Posterior vena cava (tissue), 2 donors: ENCODE data around the gene PIEZO1. TPM values are rescaled to one million over a fixed set of nuclear protein-coding genes. Genes with fewer than 3 reads are reported as not detected.

Source experiments
- DNase-seq: peaks from one replicate; pipeline ENCODE4 v3.0.0-alpha.2; 2020; ENCODE audit warnings: low spot score
- intact Hi-C, 2 donors: fragments of 100-400 bp; cut with DNase I; formaldehyde crosslinking; loops; one replicate each; pipeline versions ENCODE4 v1.14.1 to v1.14.2; 2022 to 2023
- total RNA-seq, 2 donors: library from RNA; stranded (reverse); fragmentation: NEBNext Ultra II Directional; extraction: Animal tissue kit (Norgen Biotek cat#: 25700); gene quantifications; one replicate each; pipeline ENCODE4 v1.2.1, GENCODE V29; 2021
- donor health status: DM: yes; HTN: yes; CAD: no.
- donor health status: DM: yes; HTN: yes; CAD: no.

Gene PIEZO1
- total RNA-seq, 2 donors from 2014 or later: 99.3 to 103 TPM

DNA sequence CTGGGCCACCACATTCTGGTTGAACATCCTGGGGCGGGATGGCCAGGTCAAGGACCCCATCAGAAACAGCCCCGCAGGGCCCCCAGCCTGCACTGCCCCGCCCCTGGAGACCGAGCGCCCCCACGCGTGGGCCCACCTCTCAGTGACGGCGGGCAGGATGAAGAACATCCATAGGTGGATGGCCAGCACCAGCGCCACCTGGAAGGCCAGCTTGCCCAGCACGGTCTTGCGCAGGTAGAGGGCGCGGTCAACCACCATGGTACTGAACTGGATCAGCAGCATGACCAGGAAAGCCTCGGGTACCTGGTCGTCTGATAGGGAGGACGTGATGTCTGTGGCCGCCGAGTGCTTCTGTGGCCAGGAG is 65.1 kb downstream of the PIEZO1 start:
- DNase-seq: no peak
- intact Hi-C loops: no loop called here

DNA sequence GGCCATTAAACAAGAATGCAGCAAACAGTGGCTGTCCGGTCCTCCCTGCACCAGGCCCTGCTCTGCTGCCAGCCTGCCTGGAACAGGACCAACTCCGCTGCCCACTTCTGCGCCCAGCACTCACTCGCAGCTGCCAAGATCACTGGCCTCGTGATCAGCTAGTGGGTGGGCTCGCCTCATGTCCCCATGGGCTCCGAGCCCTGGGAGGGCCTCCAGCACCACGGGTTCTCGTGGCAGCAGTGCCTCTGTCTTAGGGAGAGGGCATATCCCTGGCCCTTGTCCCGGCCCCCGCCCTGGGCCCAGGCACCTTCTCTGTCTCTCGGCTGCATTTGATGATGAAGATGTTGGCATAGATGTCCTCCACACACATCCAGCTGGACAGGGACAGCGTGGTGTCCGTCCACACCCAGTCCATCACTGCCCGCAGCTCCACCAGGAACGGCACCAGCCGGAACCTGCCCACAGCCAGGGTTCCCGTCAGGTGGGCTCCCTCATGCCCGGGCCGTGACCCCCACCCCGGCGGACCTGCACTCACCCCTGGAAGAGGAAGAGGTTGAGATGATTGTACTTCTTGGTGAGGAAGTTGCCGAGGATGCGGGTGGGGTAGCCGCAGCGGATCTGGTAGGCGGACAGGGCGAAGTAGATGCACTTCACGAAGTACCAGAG is 65.6 kb downstream of the PIEZO1 start:
- DNase-seq: no peak
- intact Hi-C loops: no loop called here

DNA sequence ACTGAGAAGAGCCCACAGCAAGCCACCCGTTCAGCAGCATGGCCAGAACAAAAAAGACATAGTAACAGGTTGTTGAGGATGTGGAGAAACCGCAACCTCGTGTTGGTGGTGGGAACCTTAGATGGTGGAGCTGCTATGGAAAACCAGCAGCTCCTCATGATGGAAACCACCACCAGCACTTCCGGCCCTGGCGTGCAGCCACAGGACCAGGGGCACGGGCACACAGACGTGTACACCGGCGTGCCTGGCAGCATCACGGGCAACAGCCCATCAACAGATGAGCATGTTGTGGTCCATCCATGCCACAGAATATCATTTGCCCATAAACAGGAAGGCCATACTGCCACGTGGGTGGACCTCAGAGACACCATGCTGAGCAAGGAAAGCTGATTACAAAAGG is 66.8 kb downstream of the PIEZO1 start:
- no peak for DNase-seq
- intact Hi-C loops: no loop called here

- DNase-seq: no peak
- intact Hi-C loops: no loop called here
These were observed 68.4 kb downstream of the PIEZO1 start for GRCh38 chr16:88716601-88717001.

GRCh38 chr16:88716201-88716600 is 68.8 kb downstream of the PIEZO1 start:
- intact Hi-C loops: no loop called here
- DNase-seq: no peak

DNA sequence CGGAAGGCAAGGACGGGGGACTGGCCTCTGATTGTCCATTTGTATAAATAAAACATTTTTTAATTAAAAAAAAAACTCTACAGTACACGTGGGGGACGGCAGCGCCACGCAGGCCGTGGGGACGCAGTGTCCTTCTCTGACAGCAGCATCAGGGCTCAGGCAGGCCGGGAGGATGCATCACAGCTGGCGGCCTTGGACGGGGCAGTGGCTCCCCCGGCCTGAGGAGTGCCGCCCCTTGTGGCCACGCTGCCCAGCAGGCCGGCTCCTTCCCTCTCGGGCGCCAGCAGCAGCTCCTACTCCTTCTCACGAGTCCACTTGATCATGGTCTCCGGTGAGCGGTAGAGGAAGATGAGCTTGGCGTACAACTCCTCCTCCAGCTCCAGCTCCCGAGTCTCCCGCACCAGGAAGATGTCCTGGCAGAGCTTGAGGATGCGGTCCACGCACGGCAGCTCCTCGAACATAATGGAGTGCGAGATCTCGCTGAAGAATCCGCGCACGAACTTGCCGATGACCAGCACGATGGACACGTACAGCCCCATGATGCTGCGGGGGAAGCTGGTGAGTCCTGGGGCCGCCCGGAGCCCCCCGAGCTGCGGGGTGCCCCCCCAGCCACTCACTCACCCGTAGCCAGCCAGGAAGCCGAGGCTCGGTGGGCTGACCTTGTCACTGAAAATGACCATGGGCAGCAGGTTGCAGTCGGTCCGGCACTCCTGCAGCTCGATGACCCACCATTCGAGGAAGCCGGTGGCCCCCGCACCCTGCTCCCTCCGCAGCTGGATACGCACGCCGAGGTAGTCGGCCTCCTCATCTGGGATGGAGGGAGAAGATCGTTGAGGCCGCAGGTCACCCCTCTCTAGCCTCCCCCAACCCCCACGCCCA is 69.5 kb downstream of the PIEZO1 start:
- DNase-seq: no peak
- intact Hi-C loops: no loop called here

GRCh38 chr16:88714420-88715302 is 70.4 kb downstream of the PIEZO1 start:
- DNase-seq: no peak
- intact Hi-C loops: no loop called here

DNA sequence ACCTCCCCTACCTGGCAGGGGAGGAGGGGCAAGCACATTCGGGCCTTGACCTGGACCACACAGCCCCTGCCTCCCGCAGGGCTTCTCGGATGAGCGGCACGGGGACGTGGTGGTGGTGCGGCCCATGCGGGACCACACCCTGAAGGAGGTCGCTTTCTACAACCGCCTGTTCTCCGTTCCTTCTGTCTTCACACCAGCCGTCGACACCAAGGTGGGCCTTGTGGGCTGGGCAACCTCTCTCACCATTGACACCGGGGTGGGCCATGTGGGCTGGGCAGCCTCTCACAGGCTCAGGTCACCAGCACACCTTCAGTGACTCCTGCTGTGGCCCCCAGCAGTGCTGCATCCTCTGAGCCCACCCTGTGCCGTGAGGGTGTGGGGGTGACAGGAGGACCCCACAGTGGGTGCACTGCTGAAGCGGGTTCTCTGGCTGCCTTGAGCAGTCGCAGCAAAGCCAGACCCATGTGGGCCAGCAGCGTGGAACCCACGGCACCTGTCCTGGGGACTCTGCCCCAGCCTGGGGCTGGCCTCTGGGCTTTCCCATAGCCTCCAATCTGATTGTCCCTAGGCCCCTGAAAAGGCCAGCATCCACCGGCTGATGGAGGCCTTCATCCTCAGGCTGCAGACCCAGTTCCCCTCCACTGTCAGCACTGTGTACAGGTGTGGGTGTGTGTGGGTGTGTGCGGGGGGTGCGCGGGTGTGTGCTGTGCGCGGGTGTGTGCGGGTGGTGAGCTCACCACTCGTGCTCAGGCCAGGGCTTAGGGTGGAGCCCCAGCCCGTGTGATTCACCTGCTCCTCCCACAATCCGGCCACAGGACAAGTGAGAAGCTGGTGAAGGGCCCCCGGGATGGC is 71.2 kb downstream of the PIEZO1 start:
- intact Hi-C loops: no loop called here
- DNase-seq: no peak

DNA sequence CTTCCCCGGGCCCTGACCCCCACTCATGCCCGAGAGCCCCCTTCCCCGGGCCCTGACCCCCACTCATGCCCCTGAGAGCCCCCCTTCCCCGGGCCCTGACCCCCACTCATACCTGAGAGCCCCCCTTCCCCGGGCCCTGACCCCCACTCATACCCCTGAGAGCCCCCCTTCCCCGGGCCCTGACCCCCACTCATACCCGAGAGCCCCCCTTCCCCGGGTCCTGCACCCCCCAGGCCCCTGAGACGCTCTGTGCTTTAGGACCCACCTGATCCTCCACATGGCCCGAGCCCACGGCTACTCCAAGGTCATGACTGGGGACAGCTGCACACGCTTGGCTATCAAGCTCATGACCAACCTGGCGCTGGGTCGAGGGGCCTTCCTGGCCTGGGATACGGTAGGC is 72.0 kb downstream of the PIEZO1 start:
- intact Hi-C loops: no loop called here
- no peak for DNase-seq

- intact Hi-C loops: no loop called here
- no peak for DNase-seq
These were observed 72.5 kb downstream of the PIEZO1 start for GRCh38 chr16:88712362-88712979.

DNA sequence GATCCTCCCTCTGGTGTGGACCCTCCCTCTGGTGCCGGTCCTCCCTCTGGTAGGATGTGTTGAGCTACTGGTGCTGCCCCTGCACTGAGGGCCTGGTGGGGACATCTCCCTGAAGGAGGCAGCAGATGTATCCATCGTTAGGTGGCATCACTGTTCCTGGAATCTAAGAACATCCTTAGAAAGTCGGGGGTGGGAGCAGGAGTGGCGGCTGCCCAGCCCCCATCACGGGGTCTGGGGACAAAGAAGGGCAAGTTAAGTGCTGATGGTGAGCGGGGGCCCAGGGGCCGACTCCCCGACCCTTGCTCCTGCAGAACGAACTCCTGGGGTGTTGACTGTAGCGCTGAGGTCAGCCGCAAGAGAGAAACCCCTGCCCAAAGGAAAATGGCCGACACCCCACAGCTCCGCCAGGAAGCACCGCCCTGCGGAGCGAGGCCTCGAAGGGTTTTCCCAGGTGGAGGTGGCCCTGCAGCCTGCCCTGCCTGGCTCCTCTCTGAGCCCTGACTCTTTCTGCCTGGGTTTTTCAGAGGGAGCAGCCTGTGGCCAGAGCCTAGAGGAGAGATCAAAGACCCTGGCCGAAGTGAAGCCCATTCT is 73.2 kb downstream of the PIEZO1 start:
- intact Hi-C loops: no loop called here
- DNase-seq: no peak

- intact Hi-C loops: no loop called here
- DNase-seq: no peak
These were observed 74.5 kb downstream of the PIEZO1 start for GRCh38 chr16:88710556-88710955.

GRCh38 chr16:88706965-88707826 is 77.8 kb downstream of the PIEZO1 start:
- DNase-seq: no peak
- intact Hi-C loops: loop anchor here in 1 of 2 donors (10.0 kb wide), 1 partner anchor 938 kb away; no protein-coding TSS in a partner anchor

- peak; percentile 98 for DNase-seq
- intact Hi-C loops: loop anchor here in 1 of 2 donors (10.0 kb wide), 1 partner anchor 938 kb away; no protein-coding TSS in a partner anchor
These were observed 78.6 kb downstream of the PIEZO1 start, which contains the start of the genes CTU2 and RNF166 for GRCh38 chr16:88706229-88706964. Gene CTU2 (plus strand): TSS chr16:88706503. CDS start chr16:88706531, 28 bp downstream. Gene RNF166 (minus strand): TSS chr16:88706408. CDS start chr16:88706325, 83 bp downstream.

DNA sequence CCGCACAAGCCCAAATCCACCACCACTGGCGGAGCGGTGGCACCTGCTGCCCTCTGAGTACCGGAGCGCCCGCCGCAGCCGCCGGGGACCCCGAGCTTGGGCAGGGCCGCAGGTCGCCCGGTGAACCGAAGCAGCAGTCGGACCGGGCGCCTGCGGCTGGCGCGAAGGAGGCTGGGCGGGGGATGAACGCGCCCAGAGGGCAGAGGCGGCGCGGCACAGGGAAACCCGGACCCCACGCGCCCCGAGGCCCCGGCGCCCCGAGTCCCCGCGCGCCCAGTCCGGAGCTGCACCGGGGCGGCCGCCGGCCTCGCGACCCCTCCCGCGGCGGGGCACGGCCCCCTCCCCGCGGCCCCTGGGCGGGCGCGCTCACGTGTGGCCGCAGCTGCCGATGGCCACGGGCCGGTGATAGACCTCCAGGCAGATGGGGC is 79.2 kb downstream of the PIEZO1 start:
- DNase-seq: no peak
- intact Hi-C loops: loop anchor here in 1 of 2 donors (10.0 kb wide), 1 partner anchor 939 kb away; no protein-coding TSS in a partner anchor

GRCh38 chr16:88705076-88705684 is 79.8 kb downstream of the PIEZO1 start:
- intact Hi-C loops: loop anchor here in 1 of 2 donors (10.0 kb wide), 1 partner anchor 940 kb away; no protein-coding TSS in a partner anchor
- DNase-seq: no peak
